ENCODE data around the gene PDPN. TPM values are rescaled to one million over a fixed set of nuclear protein-coding genes. Genes with fewer than 3 reads are reported as not detected.
A peak's percentile ranks its signal among the peaks of the same experiment; 100 is the strongest.

The PDPN gene
- total RNA-seq, 1 experiment from 2014 or later: not detected

DNA sequence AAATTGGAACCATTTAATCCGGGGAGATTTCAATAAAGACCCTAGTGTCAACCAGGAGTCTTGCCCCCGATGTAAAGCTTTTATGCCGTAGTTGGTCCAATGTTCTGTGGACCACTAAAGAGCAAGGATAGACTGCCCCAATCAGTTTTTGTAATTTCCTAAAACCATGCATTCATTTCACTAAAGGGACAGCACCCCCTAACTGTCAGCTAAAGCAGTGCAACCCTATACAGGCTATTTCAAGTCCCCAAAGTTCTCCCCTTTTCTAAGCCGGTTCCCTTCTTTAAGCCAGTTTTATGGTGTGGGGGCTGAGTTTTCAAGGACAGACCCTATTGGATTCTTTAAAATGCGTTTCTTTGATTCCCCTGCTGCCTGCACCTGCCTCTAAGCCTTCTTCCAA is 12.7 kb upstream of the PDPN start:
- no peak for DNase-seq
- Histone ChIP-seq H3K4me1 (replicated peaks; ENCODE audit: insufficient read depth) (no peaks in the 10 kb centered on the region), H3K4me3 (no peak overlapping the region), H3F3A (ENCODE audit: insufficient read depth, low read depth) (no peaks in the 10 kb centered on the region), H3K27me3 (ENCODE audit: insufficient read depth, low read depth) (peaks cover 18% of the 10 kb centered on the region; the same call in 1 of the 2 replicates), H3K79me2 (ENCODE audit: low read depth) (no peaks in the 10 kb centered on the region), H3K36me3 (ENCODE audit: low read depth) (no peaks in the 10 kb centered on the region), H3K9me2 (ENCODE audit: insufficient read depth) (no peaks in the 10 kb centered on the region), H4K20me1 (ENCODE audit: insufficient read depth) (no peaks in the 10 kb centered on the region), H3K27ac (no peak overlapping the region), H3K9me3 (ENCODE audit: insufficient read depth, low read depth) (no peaks in the 10 kb centered on the region), H3K4me2 (no peak overlapping the region), H2AFZ (no peak overlapping the region)
- intact Hi-C loops (cut with micrococcal nuclease; ENCODE audit: unreplicated experiment): no loop called here
- no peak for TF ChIP-seq EZH2 (IDR thresholded peaks at IDR 0.05; ENCODE audit: low read depth)
- TF ChIP-seq, protein P1, sequence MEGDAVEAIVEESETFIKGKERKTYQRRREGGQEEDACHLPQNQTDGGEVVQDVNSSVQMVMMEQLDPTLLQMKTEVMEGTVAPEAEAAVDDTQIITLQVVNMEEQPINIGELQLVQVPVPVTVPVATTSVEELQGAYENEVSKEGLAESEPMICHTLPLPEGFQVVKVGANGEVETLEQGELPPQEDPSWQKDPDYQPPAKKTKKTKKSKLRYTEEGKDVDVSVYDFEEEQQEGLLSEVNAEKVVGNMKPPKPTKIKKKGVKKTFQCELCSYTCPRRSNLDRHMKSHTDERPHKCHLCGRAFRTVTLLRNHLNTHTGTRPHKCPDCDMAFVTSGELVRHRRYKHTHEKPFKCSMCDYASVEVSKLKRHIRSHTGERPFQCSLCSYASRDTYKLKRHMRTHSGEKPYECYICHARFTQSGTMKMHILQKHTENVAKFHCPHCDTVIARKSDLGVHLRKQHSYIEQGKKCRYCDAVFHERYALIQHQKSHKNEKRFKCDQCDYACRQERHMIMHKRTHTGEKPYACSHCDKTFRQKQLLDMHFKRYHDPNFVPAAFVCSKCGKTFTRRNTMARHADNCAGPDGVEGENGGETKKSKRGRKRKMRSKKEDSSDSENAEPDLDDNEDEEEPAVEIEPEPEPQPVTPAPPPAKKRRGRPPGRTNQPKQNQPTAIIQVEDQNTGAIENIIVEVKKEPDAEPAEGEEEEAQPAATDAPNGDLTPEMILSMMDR (conservative IDR thresholded peaks at IDR 0.05): peak; percentile 33; the same call in 1 of the 2 replicates
- ChIA-PET CTCF (no interaction called here), POLR2A (ENCODE audit: unreplicated experiment) (no interaction called here)
- no TSS peak for BruUV-seq (replicated peaks)

GRCh38 chr1:13573586-13573985 is 10.0 kb upstream of the PDPN start:
- no peaks in the 10 kb centered on the region for H3K79me2 ChIP-seq (ENCODE audit: low read depth)
- ChIA-PET CTCF (no interaction called here), POLR2A (ENCODE audit: unreplicated experiment) (no interaction called here)
- no peaks in the 10 kb centered on the region for H3K9me3 ChIP-seq (ENCODE audit: insufficient read depth, low read depth)
- DNase-seq: no peak
- TF ChIP-seq EZH2 (IDR thresholded peaks at IDR 0.05; ENCODE audit: low read depth): no peak
- TF ChIP-seq, protein P1 (conservative IDR thresholded peaks at IDR 0.05): no peak
- BruUV-seq (replicated peaks): no TSS peak
- no peak overlapping the region for H3K27ac ChIP-seq
- no peaks in the 10 kb centered on the region for H4K20me1 ChIP-seq (ENCODE audit: insufficient read depth)
- H3K4me1 ChIP-seq (replicated peaks; ENCODE audit: insufficient read depth): no peaks in the 10 kb centered on the region
- no peak overlapping the region for H3K4me2 ChIP-seq
- H3K4me3 ChIP-seq: no peak overlapping the region
- intact Hi-C loops (cut with micrococcal nuclease; ENCODE audit: unreplicated experiment): no loop called here
- no peaks in the 10 kb centered on the region for H3K36me3 ChIP-seq (ENCODE audit: low read depth)
- H3F3A ChIP-seq (ENCODE audit: insufficient read depth, low read depth): no peaks in the 10 kb centered on the region
- H3K9me2 ChIP-seq (ENCODE audit: insufficient read depth): no peaks in the 10 kb centered on the region
- no peak overlapping the region for H2AFZ ChIP-seq
- peaks cover 39% of the 10 kb centered on the region for H3K27me3 ChIP-seq (ENCODE audit: insufficient read depth, low read depth)

DNA sequence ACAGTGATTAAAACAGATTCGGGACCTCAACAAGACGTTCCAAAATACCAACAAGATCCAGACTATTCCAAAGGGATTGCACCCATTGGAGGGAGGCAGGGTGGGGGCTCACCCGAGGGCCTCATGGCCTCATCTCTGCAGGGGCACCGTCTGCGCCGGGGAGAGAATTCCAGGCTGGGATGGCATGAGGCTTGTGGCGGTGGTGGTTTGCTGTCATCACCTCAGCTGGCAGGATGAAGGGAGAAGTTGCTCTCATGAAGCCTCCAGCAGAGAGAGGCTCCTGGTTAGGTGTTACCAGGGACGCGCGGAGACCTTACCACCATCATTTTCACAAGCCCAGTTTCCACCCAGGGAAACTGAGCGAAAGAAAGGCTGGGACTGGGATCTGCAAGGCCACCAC is 6.7 kb upstream of the PDPN start:
- no peaks in the 10 kb centered on the region for H3F3A ChIP-seq (ENCODE audit: insufficient read depth, low read depth)
- H3K27me3 ChIP-seq (ENCODE audit: insufficient read depth, low read depth): peaks cover 36% of the 10 kb centered on the region
- no peak overlapping the region for H2AFZ ChIP-seq
- POLR2A ChIA-PET (ENCODE audit: unreplicated experiment): no interaction called here
- no peaks in the 10 kb centered on the region for H3K4me1 ChIP-seq (replicated peaks; ENCODE audit: insufficient read depth)
- CTCF ChIA-PET: no interaction called here
- no peaks in the 10 kb centered on the region for H3K79me2 ChIP-seq (ENCODE audit: low read depth)
- no peak for DNase-seq
- intact Hi-C loops (cut with micrococcal nuclease; ENCODE audit: unreplicated experiment): no loop called here
- no peak overlapping the region for H3K4me2 ChIP-seq
- H3K9me2 ChIP-seq (ENCODE audit: insufficient read depth): no peaks in the 10 kb centered on the region
- BruUV-seq (replicated peaks): no TSS peak
- no peak overlapping the region for H3K4me3 ChIP-seq
- H3K27ac ChIP-seq: no peak overlapping the region
- H3K36me3 ChIP-seq (ENCODE audit: low read depth): no peaks in the 10 kb centered on the region
- TF ChIP-seq, protein P1 (conservative IDR thresholded peaks at IDR 0.05): no peak
- TF ChIP-seq EZH2 (IDR thresholded peaks at IDR 0.05; ENCODE audit: low read depth): no peak
- no peaks in the 10 kb centered on the region for H4K20me1 ChIP-seq (ENCODE audit: insufficient read depth)
- H3K9me3 ChIP-seq (ENCODE audit: insufficient read depth, low read depth): no peaks in the 10 kb centered on the region

Measured in PC-9 (cell line).